ENCODE results near the gene USP49.

Gene USP49

DNA sequence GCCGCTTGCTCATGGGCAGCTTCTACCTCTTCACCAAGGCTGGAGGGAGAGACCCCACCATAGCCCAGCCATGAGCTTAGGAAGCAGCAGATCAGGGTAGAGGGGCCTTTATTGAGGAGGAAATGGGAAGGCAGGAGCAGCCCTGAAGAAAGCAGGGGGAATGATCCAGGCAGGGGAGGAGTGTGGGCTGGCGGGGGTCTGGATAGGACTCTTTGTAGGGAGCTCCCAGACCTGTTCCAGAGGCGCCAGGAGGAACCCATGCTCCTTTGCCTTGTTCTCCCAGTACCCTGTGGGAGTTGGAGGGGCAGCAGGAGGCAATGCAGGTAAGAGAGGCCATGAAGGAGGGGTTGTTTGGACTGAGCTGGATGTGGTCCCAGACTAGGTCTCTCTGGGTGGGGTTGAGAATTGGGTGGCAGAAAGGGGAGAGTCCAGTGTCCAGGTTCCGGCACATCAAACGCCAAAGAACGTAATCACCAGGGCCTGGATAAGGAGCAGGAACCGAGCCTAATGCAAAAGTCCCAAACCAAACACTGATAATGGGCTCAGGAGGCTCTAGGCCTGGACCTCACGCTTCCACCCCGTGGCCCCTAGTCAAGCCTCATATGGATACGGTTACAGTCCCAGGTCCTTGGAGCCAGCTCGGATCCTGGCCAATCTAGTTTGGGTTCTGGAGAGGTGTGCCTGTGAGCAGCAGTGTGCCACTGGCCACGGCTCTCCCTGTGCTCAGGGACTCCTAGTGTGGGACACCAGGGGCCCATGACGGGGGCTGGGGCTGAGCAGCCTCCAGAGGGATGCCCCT is 135.9 kb downstream of the USP49 start:
- TF ChIP-seq, protein P1, sequence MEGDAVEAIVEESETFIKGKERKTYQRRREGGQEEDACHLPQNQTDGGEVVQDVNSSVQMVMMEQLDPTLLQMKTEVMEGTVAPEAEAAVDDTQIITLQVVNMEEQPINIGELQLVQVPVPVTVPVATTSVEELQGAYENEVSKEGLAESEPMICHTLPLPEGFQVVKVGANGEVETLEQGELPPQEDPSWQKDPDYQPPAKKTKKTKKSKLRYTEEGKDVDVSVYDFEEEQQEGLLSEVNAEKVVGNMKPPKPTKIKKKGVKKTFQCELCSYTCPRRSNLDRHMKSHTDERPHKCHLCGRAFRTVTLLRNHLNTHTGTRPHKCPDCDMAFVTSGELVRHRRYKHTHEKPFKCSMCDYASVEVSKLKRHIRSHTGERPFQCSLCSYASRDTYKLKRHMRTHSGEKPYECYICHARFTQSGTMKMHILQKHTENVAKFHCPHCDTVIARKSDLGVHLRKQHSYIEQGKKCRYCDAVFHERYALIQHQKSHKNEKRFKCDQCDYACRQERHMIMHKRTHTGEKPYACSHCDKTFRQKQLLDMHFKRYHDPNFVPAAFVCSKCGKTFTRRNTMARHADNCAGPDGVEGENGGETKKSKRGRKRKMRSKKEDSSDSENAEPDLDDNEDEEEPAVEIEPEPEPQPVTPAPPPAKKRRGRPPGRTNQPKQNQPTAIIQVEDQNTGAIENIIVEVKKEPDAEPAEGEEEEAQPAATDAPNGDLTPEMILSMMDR (IDR thresholded peaks at IDR 0.05; ENCODE audit: insufficient read depth, low read length, poor library complexity, severe bottlenecking) = no peak
- Histone ChIP-seq H3K9me3 (ENCODE audit: insufficient read depth, low read length) (no peaks in the 10 kb centered on the region), H3K9me2 (replicated peaks; ENCODE audit: insufficient read depth, low read length) (no peaks in the 10 kb centered on the region), H3K9ac (ENCODE audit: low read length) (no peak overlapping the region), H3F3A (ENCODE audit: insufficient read depth) (no peaks in the 10 kb centered on the region), H3K4me3 (ENCODE audit: insufficient read depth, low read length, poor library complexity, severe bottlenecking) (no peak overlapping the region), H4K20me1 (ENCODE audit: low read depth, low read length) (no peaks in the 10 kb centered on the region), H3K4me2 (ENCODE audit: low read depth, low read length, poor library complexity, severe bottlenecking) (no peak overlapping the region), H3K27ac (ENCODE audit: low read depth, low read length) (no peak overlapping the region), H3K36me3 (ENCODE audit: low read length) (no peaks in the 10 kb centered on the region), H2AFZ (ENCODE audit: low read depth, low read length, severe bottlenecking) (no peak overlapping the region), H3K27me3 (ENCODE audit: low read length) (no peaks in the 10 kb centered on the region), H3K79me2 (ENCODE audit: insufficient read depth, low read length) (no peaks in the 10 kb centered on the region)

DNA sequence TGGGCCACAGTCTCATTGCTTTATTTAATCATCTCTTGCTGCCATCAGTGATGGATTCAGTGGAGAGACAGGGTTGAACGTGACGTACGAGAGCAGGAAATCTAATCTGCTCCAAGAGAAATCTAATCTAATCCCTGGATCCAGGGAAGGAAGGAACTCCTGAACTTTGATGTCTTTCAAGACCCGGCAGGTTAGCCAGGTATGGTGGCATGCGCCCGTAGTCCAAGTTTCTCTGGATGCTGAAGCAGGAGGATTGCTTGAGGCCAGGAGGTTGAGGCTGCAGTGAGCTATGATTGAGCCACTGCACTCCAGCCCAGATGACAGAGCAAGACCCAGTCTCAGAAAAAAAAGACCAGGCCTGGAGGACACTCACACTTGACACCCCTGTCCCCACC is 136.5 kb downstream of the USP49 start:
- H4K20me1 ChIP-seq (ENCODE audit: low read depth, low read length) = no peaks in the 10 kb centered on the region
- H3K4me3 ChIP-seq (ENCODE audit: insufficient read depth, low read length, poor library complexity, severe bottlenecking) = no peak overlapping the region
- no peak overlapping the region for H3K27ac ChIP-seq (ENCODE audit: low read depth, low read length)
- no peaks in the 10 kb centered on the region for H3K79me2 ChIP-seq (ENCODE audit: insufficient read depth, low read length)
- H2AFZ ChIP-seq (ENCODE audit: low read depth, low read length, severe bottlenecking) = no peak overlapping the region
- H3K9me3 ChIP-seq (ENCODE audit: insufficient read depth, low read length) = no peaks in the 10 kb centered on the region
- no peaks in the 10 kb centered on the region for H3K27me3 ChIP-seq (ENCODE audit: low read length)
- no peak overlapping the region for H3K9ac ChIP-seq (ENCODE audit: low read length)
- H3K4me2 ChIP-seq (ENCODE audit: low read depth, low read length, poor library complexity, severe bottlenecking) = no peak overlapping the region
- H3F3A ChIP-seq (ENCODE audit: insufficient read depth) = no peaks in the 10 kb centered on the region
- TF ChIP-seq, protein P1 (IDR thresholded peaks at IDR 0.05; ENCODE audit: insufficient read depth, low read length, poor library complexity, severe bottlenecking) = no peak
- TF ChIP-seq EZH2phosphoT487 (conservative IDR thresholded peaks at IDR 0.05; ENCODE audit: low read length) = no peak
- no peaks in the 10 kb centered on the region for H3K36me3 ChIP-seq (ENCODE audit: low read length)
- H3K9me2 ChIP-seq (replicated peaks; ENCODE audit: insufficient read depth, low read length) = no peaks in the 10 kb centered on the region

DNA sequence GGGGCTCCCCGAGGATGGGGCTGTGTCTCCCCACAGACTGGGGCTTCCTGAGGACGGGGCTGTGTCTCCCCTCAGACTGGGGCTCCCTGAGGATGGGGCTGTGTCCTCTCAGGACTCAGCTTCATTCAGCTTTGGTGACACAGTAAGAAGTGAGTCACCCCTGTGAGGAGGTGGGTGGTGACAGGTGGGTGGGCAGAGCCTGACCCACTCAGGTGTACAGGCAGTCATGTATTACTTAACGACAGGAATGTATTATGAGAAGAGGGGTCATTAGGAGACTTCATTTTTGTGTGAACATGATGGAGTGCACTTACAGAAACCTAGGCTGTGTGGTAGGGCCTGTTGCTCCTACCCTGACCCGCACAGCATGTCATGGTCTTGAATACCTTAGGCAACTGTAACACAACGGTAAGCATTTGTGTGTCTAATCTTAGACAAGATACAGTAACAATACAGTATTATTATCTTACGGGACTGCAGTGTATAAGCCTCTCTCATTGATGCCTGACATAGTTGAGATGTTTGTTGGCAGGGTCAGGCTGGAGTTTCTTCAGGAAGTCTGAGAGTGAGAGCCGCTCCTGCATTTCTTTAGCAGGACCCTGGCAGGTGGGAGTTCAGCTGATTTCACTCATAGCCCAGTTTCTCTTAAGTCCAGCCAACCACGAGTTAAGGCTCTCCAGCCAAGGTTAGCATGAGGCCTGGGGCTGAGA is 137.1 kb downstream of the USP49 start:
- Histone ChIP-seq H3K79me2 (ENCODE audit: insufficient read depth, low read length) (no peaks in the 10 kb centered on the region), H3K9me3 (ENCODE audit: insufficient read depth, low read length) (no peaks in the 10 kb centered on the region), H3K4me2 (ENCODE audit: low read depth, low read length, poor library complexity, severe bottlenecking) (no peak overlapping the region), H3K36me3 (ENCODE audit: low read length) (no peaks in the 10 kb centered on the region), H4K20me1 (ENCODE audit: low read depth, low read length) (no peaks in the 10 kb centered on the region), H2AFZ (ENCODE audit: low read depth, low read length, severe bottlenecking) (no peak overlapping the region), H3K27ac (ENCODE audit: low read depth, low read length) (no peak overlapping the region), H3K27me3 (ENCODE audit: low read length) (no peaks in the 10 kb centered on the region), H3K9me2 (replicated peaks; ENCODE audit: insufficient read depth, low read length) (no peaks in the 10 kb centered on the region), H3K4me3 (ENCODE audit: insufficient read depth, low read length, poor library complexity, severe bottlenecking) (no peak overlapping the region), H3K9ac (ENCODE audit: low read length) (no peak overlapping the region), H3F3A (ENCODE audit: insufficient read depth) (no peaks in the 10 kb centered on the region)
- TF ChIP-seq, protein P1 (IDR thresholded peaks at IDR 0.05; ENCODE audit: insufficient read depth, low read length, poor library complexity, severe bottlenecking) = no peak
- no peak for TF ChIP-seq EZH2phosphoT487 (conservative IDR thresholded peaks at IDR 0.05; ENCODE audit: low read length)

Data from SU-DHL-6 (cell line).